ENCODE measurements around the gene MYOZ3. TPM values are rescaled to one million over a fixed set of nuclear protein-coding genes. Genes with fewer than 3 reads are reported as not detected.

Gene MYOZ3
- total and polyA plus RNA-seq, 2 experiments from 2014 or later = 1.1 to 1.8 TPM

DNA sequence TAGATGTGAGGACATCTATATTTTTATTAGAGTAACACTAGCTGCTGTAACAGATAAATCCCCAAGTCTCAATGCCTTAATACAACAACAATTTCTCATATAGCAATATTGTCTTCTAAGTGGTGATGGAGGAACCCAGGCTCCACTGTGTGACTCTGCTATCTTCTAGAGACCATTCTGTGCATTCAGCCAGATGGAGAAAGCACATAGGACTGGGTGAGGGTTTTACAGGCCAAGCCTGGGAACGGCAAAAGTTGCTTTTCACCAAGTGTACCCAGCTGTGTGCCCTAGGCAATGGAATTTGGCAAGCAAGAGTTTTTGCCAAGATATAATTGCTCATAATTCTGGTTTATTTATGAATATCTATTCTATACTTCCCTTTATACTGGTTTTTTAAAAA, 28.1 kb downstream of the MYOZ3 start:
- Histone ChIP-seq H4K20me1 (ENCODE audit: insufficient read depth, poor library complexity, severe bottlenecking) (no peaks in the 10 kb centered on the region), H3K27me3 (no peaks in the 10 kb centered on the region), H2AFZ (no peak overlapping the region), H3K27ac (no peak overlapping the region), H3K4me1 (ENCODE audit: insufficient read depth) (no peaks in the 10 kb centered on the region), H3K4me3 (no peak overlapping the region), H3K4me2 (no peak overlapping the region), H3K9me2 (replicated peaks; ENCODE audit: insufficient read depth) (no peaks in the 10 kb centered on the region), H3K79me2 (no peaks in the 10 kb centered on the region), H3K9me3 (ENCODE audit: low read depth) (no peaks in the 10 kb centered on the region), H3K36me3 (replicated peaks; ENCODE audit: insufficient read depth, low read depth) (no peaks in the 10 kb centered on the region)
- TF ChIP-seq EZH2phosphoT487 (IDR thresholded peaks at IDR 0.05; ENCODE audit: low read depth, severe bottlenecking, unreplicated experiment) (no peak), CTCF (IDR thresholded peaks at IDR 0.05; ENCODE audit: poor library complexity) (no peak)
- WGBS (ENCODE audit: low lambda C conversion rate, missing lambda C conversion rate) = 93% methylated on average over 1 of the region's 1 CpG
- DNase-seq (ENCODE audit: low spot score) = no peak

- H2AFZ ChIP-seq = no peak overlapping the region
- DNase-seq (ENCODE audit: low spot score) = no peak
- no peak overlapping the region for H3K27ac ChIP-seq
- H3K9me2 ChIP-seq (replicated peaks; ENCODE audit: insufficient read depth) = no peaks in the 10 kb centered on the region
- H3K9me3 ChIP-seq (ENCODE audit: low read depth) = no peaks in the 10 kb centered on the region
- H3K79me2 ChIP-seq = no peaks in the 10 kb centered on the region
- 85% methylated on average over 6 of the region's 6 CpGs for WGBS (ENCODE audit: low lambda C conversion rate, missing lambda C conversion rate)
- H3K27me3 ChIP-seq = no peaks in the 10 kb centered on the region
- no peaks in the 10 kb centered on the region for H3K36me3 ChIP-seq (replicated peaks; ENCODE audit: insufficient read depth, low read depth)
- no peak overlapping the region for H3K4me2 ChIP-seq
- no peak overlapping the region for H3K4me3 ChIP-seq
- H3K4me1 ChIP-seq (ENCODE audit: insufficient read depth) = no peaks in the 10 kb centered on the region
- H4K20me1 ChIP-seq (ENCODE audit: insufficient read depth, poor library complexity, severe bottlenecking) = no peaks in the 10 kb centered on the region
- no peak for TF ChIP-seq CTCF (IDR thresholded peaks at IDR 0.05; ENCODE audit: poor library complexity)
- TF ChIP-seq EZH2 (IDR thresholded peaks at IDR 0.05; ENCODE audit: borderline replicate concordance) = no peak
- no peak for TF ChIP-seq EZH2phosphoT487 (IDR thresholded peaks at IDR 0.05; ENCODE audit: low read depth, severe bottlenecking, unreplicated experiment)
Observed at GRCh38 chr5:150690760-150691159, 29.7 kb downstream of the MYOZ3 start.

- Histone ChIP-seq H3K4me3 (no peak overlapping the region), H3K27ac (no peak overlapping the region), H4K20me1 (ENCODE audit: insufficient read depth, poor library complexity, severe bottlenecking) (no peaks in the 10 kb centered on the region), H3K36me3 (replicated peaks; ENCODE audit: insufficient read depth, low read depth) (no peaks in the 10 kb centered on the region), H2AFZ (no peak overlapping the region), H3K4me2 (no peak overlapping the region), H3K9me2 (replicated peaks; ENCODE audit: insufficient read depth) (no peaks in the 10 kb centered on the region), H3K79me2 (no peaks in the 10 kb centered on the region), H3K4me1 (ENCODE audit: insufficient read depth) (no peaks in the 10 kb centered on the region), H3K27me3 (no peaks in the 10 kb centered on the region), H3K9me3 (ENCODE audit: low read depth) (no peaks in the 10 kb centered on the region)
- no peak for DNase-seq (ENCODE audit: low spot score)
- TF ChIP-seq CTCF (IDR thresholded peaks at IDR 0.05; ENCODE audit: poor library complexity) = no peak
- TF ChIP-seq EZH2phosphoT487 (IDR thresholded peaks at IDR 0.05; ENCODE audit: low read depth, severe bottlenecking, unreplicated experiment) = no peak
- TF ChIP-seq EZH2 (IDR thresholded peaks at IDR 0.05; ENCODE audit: borderline replicate concordance) = no peak
- 89% methylated on average over 3 of the region's 3 CpGs for WGBS (ENCODE audit: low lambda C conversion rate, missing lambda C conversion rate)
Observed at GRCh38 chr5:150692276-150692675, 31.2 kb downstream of the MYOZ3 start.

- Histone ChIP-seq H3K27ac (no peak overlapping the region), H3K4me1 (ENCODE audit: insufficient read depth) (peaks cover 8% of the 10 kb centered on the region), H3K9me2 (replicated peaks; ENCODE audit: insufficient read depth) (no peaks in the 10 kb centered on the region), H3K79me2 (peaks cover 19% of the 10 kb centered on the region), H3K4me2 (no peak overlapping the region), H3K4me3 (no peak overlapping the region), H4K20me1 (ENCODE audit: insufficient read depth, poor library complexity, severe bottlenecking) (peaks cover 3% of the 10 kb centered on the region), H2AFZ (no peak overlapping the region), H3K36me3 (replicated peaks; ENCODE audit: insufficient read depth, low read depth) (no peaks in the 10 kb centered on the region), H3K27me3 (no peaks in the 10 kb centered on the region), H3K9me3 (ENCODE audit: low read depth) (no peaks in the 10 kb centered on the region)
- WGBS (ENCODE audit: low lambda C conversion rate, missing lambda C conversion rate) = 90% methylated on average over 3 of the region's 3 CpGs
- DNase-seq (ENCODE audit: low spot score) = no peak
- no peak for TF ChIP-seq CTCF (IDR thresholded peaks at IDR 0.05; ENCODE audit: poor library complexity)
Observed at GRCh38 chr5:150694612-150695011, 33.6 kb downstream of the MYOZ3 start.

Data from hepatocyte (in vitro differentiated cells).